K562 (cell line): Measurements from ENCODE around the gene IMMP2L. TPM values are rescaled to one million over a fixed set of nuclear protein-coding genes. Genes with fewer than 3 reads are reported as not detected.

Source experiments
- BMI1 ChIP-seq: fragments of 150-350 bp; IDR thresholded peaks from 2 replicates; pipeline ENCODE4 v1.6.1; 2014; ENCODE audit warnings: low read length
- CHD7 ChIP-seq: fragments of 200-600 bp; sonication (generic); IDR thresholded peaks from one replicate; pipeline ENCODE4 v1.6.1; 2012; ENCODE audit warnings: mild to moderate bottlenecking, low read depth, low read length, inconsistent platforms
- ESRRA ChIP-seq: fragments of 450-650 bp; IDR thresholded peaks from 2 replicates; pipeline ENCODE4 v1.6.1; 2014; ENCODE audit warnings: low read depth, mild to moderate bottlenecking, moderate library complexity, borderline replicate concordance
- SMARCE1 ChIP-seq: fragments of 450-650 bp; IDR thresholded peaks from 2 replicates; pipeline ENCODE4 v1.7.1; 2016; ENCODE audit warnings: mild to moderate bottlenecking
- TFE3 ChIP-seq: fragments of 450-650 bp; formaldehyde crosslinking; IDR thresholded peaks from 2 replicates; pipeline ENCODE4 v1.4.0; 2020; ENCODE audit warnings: mild to moderate bottlenecking, mixed read lengths
- polyA plus RNA-seq, 8 experiments: library from polyadenylated mRNA; depleted of rRNA in 4 of 8; stranded (reverse) in 5 of 8; unstranded in 3 of 8; fragments of >200 nt; fragmentation: Nextera tagmentation in 2 of 8; fragmentation: Illumina TruSeq in 1 of 8; extraction: Ambion mirVana in 2 of 8; extraction: Trizol in 1 of 8; gene quantifications; 2 replicates each; pipeline versions ENCODE4 v1.2.1 to v1.2.3, GENCODE V29; 2011 to 2014; ENCODE audit warnings: inconsistent platforms in 1 of 8, missing spikeins in 1 of 8
- total RNA-seq, 7 experiments: library from RNA; depleted of rRNA in 6 of 7; stranded (reverse); fragments of >200 nt in 6 of 7; fragmentation: Illumina TruSeq in 2 of 7; extraction: Trizol in 2 of 7; gene quantifications; 2 replicates each; pipeline versions ENCODE4 v1.2.1 to v1.2.3, GENCODE V29; 2011 to 2021; ENCODE audit warnings: low replicate concordance in 1 of 7

Gene IMMP2L
- total and polyA plus RNA-seq, 9 of the 15 experiments (the other 6 are each of a cell fraction or from before 2014, with no cell fraction given): 29.7 to 116 (median 53.0) TPM

GRCh38 chr7:110775046-110775445, 787.2 kb downstream of the IMMP2L start (continued):
- no peak for TF ChIP-seq CHD7
- no peak for TF ChIP-seq SMARCE1
- no peak for TF ChIP-seq TFE3 (CRISPR knock-in tag)
- no peak for TF ChIP-seq ESRRA
- TF ChIP-seq BMI1: no peak
